HCT116 (cell line): ENCODE data around the gene SRGAP3. TPM values are rescaled to one million over a fixed set of nuclear protein-coding genes. Genes with fewer than 3 reads are reported as not detected.

ENCODE experiments used
- ATAC-seq: fragments of 200-7000 bp; cut with Tn5 transposase; 2 replicates; pipeline ENCODE4 v1.9.1; 2020; ENCODE audit warnings: mild to moderate bottlenecking, moderate library complexity
- BruUV-seq: library from RNA; stranded (reverse); fragments of 400-500 nt; replicated peaks from 2 replicates; lab custom pipeline; 2021; lab: Mats Ljungman, UMichigan
- CTCF ChIA-PET: fragments of 300-600 bp; sonication (Branson Sonifier 250); formaldehyde crosslinking; loops from one replicate; lab custom pipeline; 2021; ENCODE audit warnings: antibody characterized with exemption; lab: Charles Lee
- POLR2A ChIA-PET: fragments of 300-600, 350-600 bp; sonication (Branson Sonifier 250); formaldehyde crosslinking; loops from one replicate; lab custom pipeline; 2021; ENCODE audit warnings: antibody characterized with exemption; lab: Charles Lee
- RAD21 ChIA-PET, 2 experiments: fragments of 300-600 bp; sonication (Branson Sonifier 250); formaldehyde crosslinking; loops; one replicate each; lab custom pipeline; 2023; ENCODE audit warnings: low total read pairs in 2 of 2; ENCODE audit not compliant: uncharacterized antibody in 2 of 2, unreplicated experiment in 2 of 2, low non-redundant PET in 1 of 2; lab: Charles Lee
- DNase-seq: peaks from one replicate; pipeline ENCODE4 v3.0.0-alpha.2; 2010; ENCODE audit warnings: low read depth, low spot score
- H2AFZ ChIP-seq: fragments of 200-600 bp; shearing (Covaris generic), sonication (generic); 2 replicates; pipeline ENCODE4 v1.6.1; 2017; ENCODE audit warnings: low read depth, mixed run types, mixed read lengths, antibody characterized with exemption, low read length; ENCODE audit not compliant: poor library complexity, severe bottlenecking
- H3K27ac ChIP-seq: 2 replicates; pipeline ENCODE4 v1.5.1; 2012; ENCODE audit warnings: low read depth, low read length
- H3K27me3 ChIP-seq: fragments of 200-600 bp; sonication (generic); 2 replicates; pipeline ENCODE4 v1.6.1; 2016; ENCODE audit warnings: mixed run types, low read length, mixed read lengths; ENCODE audit not compliant: insufficient read depth
- H3K36me3 ChIP-seq, 2 experiments: fragments of 200-500 bp in 1 of 2; fragments of 200-600 bp in 1 of 2; sonication (Bioruptor generic) in 1 of 2; sonication (generic) in 1 of 2; 2 replicates each; pipeline versions ENCODE4 v1.5.1 to v1.6.1; 2014 to 2016; ENCODE audit warnings: low read length in 2 of 2, inconsistent platforms in 1 of 2, mixed read lengths in 1 of 2, mixed run types in 1 of 2; ENCODE audit not compliant: insufficient read depth in 2 of 2, control insufficient read depth in 1 of 2
- H3K4me1 ChIP-seq, 2 experiments: fragments of 200-600 bp in 1 of 2; sonication (generic) in 1 of 2; 2 replicates each; pipeline versions ENCODE4 v1.5.1 to v1.6.1; 2012 to 2017; ENCODE audit warnings: low read length in 2 of 2, inconsistent platforms in 1 of 2, mild to moderate bottlenecking in 1 of 2, mixed read lengths in 1 of 2, mixed run types in 1 of 2, moderate library complexity in 1 of 2; ENCODE audit not compliant: insufficient read depth in 2 of 2, control insufficient read depth in 1 of 2
- H3K4me2 ChIP-seq: fragments of 200-600 bp; sonication (generic); 2 replicates; pipeline ENCODE4 v1.6.1; 2017; ENCODE audit warnings: mixed run types, low read length, mixed read lengths
- H3K4me3 ChIP-seq, 2 experiments: fragments of 200-600 bp in 1 of 2; sonication (generic) in 1 of 2; replicated peaks in 1 of 2; 2 replicates each; pipeline ENCODE4 v1.5.1; 2011 to 2016; ENCODE audit warnings: low read length in 2 of 2, control low read depth in 1 of 2, low read depth in 1 of 2, mild to moderate bottlenecking in 1 of 2, mixed read lengths in 1 of 2, mixed run types in 1 of 2
- H3K79me2 ChIP-seq: fragments of 200-600 bp; sonication (generic); 2 replicates; pipeline ENCODE4 v1.6.1; 2017; ENCODE audit warnings: mild to moderate bottlenecking, mixed run types, low read length, moderate library complexity, mixed read lengths; ENCODE audit not compliant: insufficient read depth
- H3K9ac ChIP-seq: fragments of 200-600 bp; sonication (generic); 2 replicates; pipeline ENCODE4 v1.6.1; 2016; ENCODE audit warnings: low read length, mixed read lengths
- H3K9me2 ChIP-seq: fragments of 200-600 bp; sonication (generic), shearing (Covaris generic); 2 replicates; pipeline ENCODE4 v1.6.1; 2017; ENCODE audit warnings: mixed run types, mild to moderate bottlenecking, moderate library complexity; ENCODE audit not compliant: insufficient read depth
- H3K9me3 ChIP-seq, 2 experiments: fragments of 200-500 bp in 1 of 2; fragments of 200-600 bp in 1 of 2; sonication (Bioruptor generic) in 1 of 2; sonication (generic) in 1 of 2; 2 replicates each; pipeline ENCODE4 v1.6.1; 2014 to 2017; ENCODE audit warnings: low read length in 2 of 2, mixed read lengths in 2 of 2, inconsistent platforms in 1 of 2, low read depth in 1 of 2, mild to moderate bottlenecking in 1 of 2, mixed run types in 1 of 2, moderate library complexity in 1 of 2; ENCODE audit not compliant: control insufficient read depth in 1 of 2, insufficient read depth in 1 of 2
- H4K20me1 ChIP-seq: fragments of 200-600 bp; sonication (generic), shearing (Covaris generic); 2 replicates; pipeline ENCODE4 v1.6.1; 2017; ENCODE audit warnings: mixed run types, mild to moderate bottlenecking, moderate library complexity; ENCODE audit not compliant: insufficient read depth
- ATF3 ChIP-seq: IDR thresholded peaks from 2 replicates; pipeline ENCODE4 v1.6.1; 2012
- CTCF ChIP-seq, 3 experiments: fragments of 200-600 bp in 1 of 3; sonication (generic) in 1 of 3; IDR thresholded peaks in 2 of 3; conservative IDR thresholded peaks in 1 of 3; 2 replicates each; pipeline ENCODE4 v1.5.1; 2012 to 2017; ENCODE audit warnings: low read depth in 2 of 3, low read length in 2 of 3, antibody characterized with exemption in 1 of 3, borderline replicate concordance in 1 of 3, control low read depth in 1 of 3, mild to moderate bottlenecking in 1 of 3, mixed read lengths in 1 of 3, mixed run types in 1 of 3, moderate library complexity in 1 of 3; ENCODE audit not compliant: insufficient read depth in 1 of 3
- EGR1 ChIP-seq: IDR thresholded peaks from 2 replicates; pipeline ENCODE4 v1.6.1; 2012; ENCODE audit warnings: low read depth
- ELF1 ChIP-seq: IDR thresholded peaks from 2 replicates; pipeline ENCODE4 v1.6.1; 2012; ENCODE audit warnings: low read depth, borderline replicate concordance
- EZH2phosphoT487 ChIP-seq: fragments of 200-600 bp; IDR thresholded peaks from 2 replicates; pipeline ENCODE4 v1.6.1; 2018; ENCODE audit warnings: antibody characterized with exemption, borderline replicate concordance
- JUND ChIP-seq: IDR thresholded peaks from 2 replicates; pipeline ENCODE4 v1.6.1; 2012
- MAX ChIP-seq: IDR thresholded peaks from 2 replicates; pipeline ENCODE4 v1.6.1; 2012
- POLR2A ChIP-seq: IDR thresholded peaks from 2 replicates; pipeline ENCODE4 v1.7.0; 2011; ENCODE audit warnings: borderline replicate concordance; ENCODE audit not compliant: insufficient read depth, insufficient read length; ENCODE audit errors: extremely low read depth
- SIN3A ChIP-seq: IDR thresholded peaks from 2 replicates; pipeline ENCODE4 v1.6.1; 2012; ENCODE audit warnings: low read depth
- SRF ChIP-seq: IDR thresholded peaks from 2 replicates; pipeline ENCODE4 v1.6.1; 2012; ENCODE audit warnings: low read depth
- ZFX ChIP-seq: fragments of 450-650 bp; IDR thresholded peaks from 2 replicates; pipeline ENCODE4 v1.6.1; 2017
- intact Hi-C: fragments of 100-400 bp; cut with micrococcal nuclease; formaldehyde crosslinking; loops from 2 replicates; pipeline ENCODE4 v1.10.0; 2022
- total RNA-seq: library from RNA; stranded (reverse); gene quantifications from one replicate; pipeline ENCODE4 v1.2.1, GENCODE V29; 2021; ENCODE audit not compliant: unreplicated experiment

SRGAP3 gene
- total RNA-seq, 1 experiment from 2014 or later, result 8.3 TPM

GRCh38 chr3:9047452-9048346 lies 201.7 kb downstream of the SRGAP3 start:
- intact Hi-C loops, result no loop called here
- Histone ChIP-seq H3K79me2 (no peaks in the 10 kb centered on the region), H3K36me3 (no peaks in the 10 kb centered on the region), H3K27me3 (no peaks in the 10 kb centered on the region), H3K4me2 (no peak overlapping the region), H3K4me1 (no peaks in the 10 kb centered on the region), H4K20me1 (no peaks in the 10 kb centered on the region), H3K9me2 (no peaks in the 10 kb centered on the region), H3K9me3 (no peaks in the 10 kb centered on the region), H3K9ac (no peak overlapping the region), H3K4me3 (no peak overlapping the region), H3K27ac (no peak overlapping the region), H2AFZ (no peak overlapping the region)
- POLR2A ChIA-PET, result no interaction called here
- RAD21 ChIA-PET, result no interaction called here
- CTCF ChIA-PET, result no interaction called here
- no peak for ATAC-seq
- BruUV-seq, result no TSS peak
- no peak for DNase-seq
- no peak for TF ChIP-seq POLR2A
- TF ChIP-seq SIN3A, result no peak
- no peak for TF ChIP-seq ELF1
- TF ChIP-seq JUND, result no peak
- TF ChIP-seq EGR1, result no peak
- no peak for TF ChIP-seq EZH2phosphoT487
- no peak for TF ChIP-seq MAX
- no peak for TF ChIP-seq CTCF (IDR thresholded peaks at IDR 0.05 in 2 of 3, conservative IDR thresholded peaks at IDR 0.05 in 1 of 3; ENCODE audit: borderline replicate concordance in 1 of 3, insufficient read depth in 1 of 3, low read depth in 2 of 3, low read length in 2 of 3)
- no peak for TF ChIP-seq ZFX
- TF ChIP-seq SRF, result no peak
- no peak for TF ChIP-seq ATF3
